OCI-LY3 (cell line): Measurements from ENCODE around the gene GUCY1B1.

Experiments
- H2AFZ ChIP-seq: fragments of 200-600, 300-600 bp; shearing (Covaris generic); 2 replicates; pipeline ENCODE4 v1.6.0; 2014; ENCODE audit warnings: antibody characterized with exemption, low read depth, low read length
- H3K27ac ChIP-seq: fragments of 200-600, 300-600 bp; sonication (generic); 2 replicates; pipeline ENCODE4 v1.5.1; 2014; ENCODE audit warnings: mild to moderate bottlenecking, low read length, moderate library complexity, mixed read lengths
- H3K27me3 ChIP-seq: fragments of 200-600, 300-600 bp; sonication (generic); 2 replicates; pipeline ENCODE4 v1.6.1; 2014; ENCODE audit warnings: low read depth, low read length, mixed read lengths
- H3K36me3 ChIP-seq: fragments of 200-600, 300-600 bp; sonication (generic); replicated peaks from 2 replicates; pipeline ENCODE3; 2014; ENCODE audit warnings: low read depth, low read length, mixed read lengths
- H3K4me1 ChIP-seq: fragments of 300-600, 200-600 bp; sonication (generic); 2 replicates; pipeline ENCODE4 v1.6.1; 2014; ENCODE audit warnings: low read length, mixed read lengths
- H3K4me2 ChIP-seq: fragments of 200-600, 300-600 bp; sonication (generic); 2 replicates; pipeline ENCODE4 v1.6.1; 2014; ENCODE audit warnings: low read length, mixed read lengths
- H3K4me3 ChIP-seq: fragments of 300-600, 200-600 bp; sonication (generic); 2 replicates; pipeline ENCODE4 v1.5.1; 2014; ENCODE audit warnings: antibody characterized with exemption, mild to moderate bottlenecking, low read length, moderate library complexity
- H3K79me2 ChIP-seq: fragments of 300-600, 200-600 bp; shearing (Covaris generic); 2 replicates; pipeline ENCODE4 v1.6.1; 2014; ENCODE audit warnings: mild to moderate bottlenecking, low read length, mixed read lengths
- H3K9ac ChIP-seq: fragments of 300-600, 200-600 bp; shearing (Covaris generic); 2 replicates; pipeline ENCODE4 v1.6.0; 2014; ENCODE audit warnings: mild to moderate bottlenecking, low read length, moderate library complexity
- H3K9me3 ChIP-seq: fragments of 200-600, 300-600 bp; shearing (Covaris generic); 2 replicates; pipeline ENCODE4 v1.6.1; 2014; ENCODE audit warnings: low read length, mixed read lengths; ENCODE audit not compliant: insufficient read depth
- H4K20me1 ChIP-seq: fragments of 200-600, 300-600 bp; sonication (generic); 2 replicates; pipeline ENCODE4 v1.6.1; 2016; ENCODE audit warnings: low read length, mixed read lengths; ENCODE audit not compliant: insufficient read depth
- CTCF ChIP-seq: fragments of 200-600, 300-600 bp; sonication (generic); IDR thresholded peaks from 2 replicates; pipeline ENCODE4 v1.5.1; 2014; ENCODE audit warnings: antibody characterized with exemption, low read length, low read depth
- EZH2phosphoT487 ChIP-seq: fragments of 200-600 bp; shearing (Covaris generic); IDR thresholded peaks from 2 replicates; pipeline ENCODE4 v1.6.1; 2018; ENCODE audit warnings: antibody characterized with exemption, mixed run types, low read depth

The GUCY1B1 gene

DNA sequence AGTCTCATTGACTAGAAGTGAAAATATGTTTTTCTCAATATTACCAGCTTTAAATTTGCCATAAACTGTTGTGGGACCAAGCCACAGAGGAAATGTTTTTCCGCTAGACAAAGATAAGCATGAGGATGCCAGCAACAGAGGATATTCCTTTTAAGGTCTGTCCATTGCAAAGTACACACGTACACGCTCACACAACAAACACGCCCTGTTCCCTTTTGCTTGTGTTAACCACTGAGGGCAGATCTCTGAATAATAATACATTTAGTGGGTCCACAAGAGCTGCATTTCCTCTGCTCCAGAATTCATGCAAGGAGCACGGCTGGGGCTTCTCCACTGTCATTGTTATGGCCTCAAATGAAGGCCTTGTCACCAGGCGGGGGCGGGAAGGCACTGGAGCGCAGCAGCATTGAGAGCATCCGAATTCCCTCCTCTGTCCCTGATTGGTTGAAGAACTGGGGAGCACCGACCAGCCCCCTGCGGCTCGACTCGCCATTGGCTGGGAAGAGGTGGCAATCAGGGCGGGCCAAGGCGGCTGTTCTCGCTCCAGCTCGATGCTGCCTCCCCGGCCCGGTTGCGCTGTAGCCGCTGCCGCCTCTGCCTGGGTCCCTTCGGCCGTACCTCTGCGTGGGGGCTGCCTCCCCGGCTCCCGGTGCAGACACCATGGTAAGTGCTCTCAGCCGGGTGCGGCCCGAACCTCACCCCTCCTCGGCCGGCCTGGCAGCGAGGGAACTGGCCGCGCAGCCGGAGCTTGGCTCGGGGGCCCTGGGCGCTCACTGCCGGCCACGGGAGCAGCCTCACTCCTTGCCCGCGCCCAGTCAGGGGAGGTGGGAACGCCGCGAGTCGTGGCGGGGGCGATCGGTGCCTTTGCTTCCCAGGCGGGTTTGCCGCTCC is at the start of gene GUCY1B1:
Gene GUCY1B1, plus strand, starts transcription at position 541 of the 891 bp plus-strand sequence. Its CDS starts 120 bp downstream, at position 661.
- Histone ChIP-seq H3K36me3 (no peaks in the 10 kb centered on the region), H3K27ac (no peak within 1 kb of the TSS), H3K9ac (no peak within 1 kb of the TSS), H3K4me3 (no peak within 1 kb of the TSS), H3K4me1 (no peaks in the 10 kb centered on the region), H3K79me2 (no peaks in the 10 kb centered on the region), H3K9me3 (no peaks in the 10 kb centered on the region), H3K4me2 (no peak within 1 kb of the TSS), H3K27me3 (no peaks in the 10 kb centered on the region), H2AFZ (no peak within 1 kb of the TSS), H4K20me1 (no peaks in the 10 kb centered on the region)
- no peak for TF ChIP-seq EZH2phosphoT487
- TF ChIP-seq CTCF = no peak

GRCh38 chr4:155709918-155710317 is 48.9 kb upstream of the GUCY1B1 start:
- Histone ChIP-seq H3K4me2 (no peak overlapping the region), H3K27ac (no peak overlapping the region), H3K27me3 (no peaks in the 10 kb centered on the region), H3K79me2 (no peaks in the 10 kb centered on the region), H3K4me1 (no peaks in the 10 kb centered on the region), H3K4me3 (no peak overlapping the region), H3K9ac (no peak overlapping the region), H3K36me3 (no peaks in the 10 kb centered on the region), H2AFZ (no peak overlapping the region), H3K9me3 (no peaks in the 10 kb centered on the region), H4K20me1 (no peaks in the 10 kb centered on the region)
- TF ChIP-seq CTCF (no peak), EZH2phosphoT487 (no peak)

DNA sequence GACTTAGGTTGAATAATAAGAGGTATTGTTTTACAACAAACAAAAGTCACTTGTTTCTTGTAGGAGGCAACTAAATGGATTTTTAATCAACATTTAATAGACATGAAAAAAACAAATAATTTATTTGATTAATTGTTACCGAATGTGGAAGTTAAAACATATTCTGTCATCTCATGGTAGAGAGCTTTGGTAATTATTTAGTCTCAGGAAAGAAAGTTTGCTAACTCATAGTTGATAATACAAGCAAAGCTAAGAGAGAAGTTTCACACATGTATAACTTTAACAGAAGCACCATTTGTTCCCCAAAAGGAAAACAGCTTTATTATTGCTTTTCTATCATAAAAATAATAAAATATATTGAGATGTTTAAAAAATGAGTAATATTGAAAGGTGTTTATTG is 47.3 kb upstream of the GUCY1B1 start:
- Histone ChIP-seq H3K4me2 (no peak overlapping the region), H3K27ac (no peak overlapping the region), H3K79me2 (no peaks in the 10 kb centered on the region), H4K20me1 (no peaks in the 10 kb centered on the region), H3K4me1 (no peaks in the 10 kb centered on the region), H3K36me3 (no peaks in the 10 kb centered on the region), H3K9me3 (no peaks in the 10 kb centered on the region), H3K9ac (no peak overlapping the region), H3K27me3 (no peaks in the 10 kb centered on the region), H3K4me3 (no peak overlapping the region), H2AFZ (no peak overlapping the region)
- TF ChIP-seq CTCF (no peak), EZH2phosphoT487 (no peak)

GRCh38 chr4:155712846-155713245 is 46.0 kb upstream of the GUCY1B1 start:
- Histone ChIP-seq H2AFZ (no peak overlapping the region), H3K4me1 (no peaks in the 10 kb centered on the region), H3K9me3 (no peaks in the 10 kb centered on the region), H3K27ac (no peak overlapping the region), H3K36me3 (no peaks in the 10 kb centered on the region), H3K27me3 (no peaks in the 10 kb centered on the region), H3K4me3 (no peak overlapping the region), H3K79me2 (no peaks in the 10 kb centered on the region), H3K4me2 (no peak overlapping the region), H4K20me1 (no peaks in the 10 kb centered on the region), H3K9ac (no peak overlapping the region)
- TF ChIP-seq CTCF (no peak), EZH2phosphoT487 (no peak)
